GM23338 (cell line): ENCODE measurements around the gene RIMS1. TPM values are rescaled to one million over a fixed set of nuclear protein-coding genes. Genes with fewer than 3 reads are reported as not detected.

Experiments
- ATAC-seq: fragments of 200-7000 bp; cut with Tn5 transposase; 3 replicates; pipeline ENCODE4 v1.9.1; 2020
- DNase-seq: peaks from one replicate; pipeline ENCODE4 v3.0.0-alpha.2; 2015; ENCODE audit warnings: low spot score
- H2AFZ ChIP-seq: fragments of 200-600 bp; sonication (generic); 2 replicates; pipeline ENCODE4 v1.8.0; 2016; ENCODE audit warnings: antibody characterized with exemption, mild to moderate bottlenecking, moderate library complexity
- H3F3A ChIP-seq: fragments of 200-600 bp; sonication (generic); replicated peaks from 2 replicates; pipeline ENCODE4 v1.8.0; 2017; ENCODE audit warnings: antibody characterized with exemption, mixed run types, low read depth
- H3K27ac ChIP-seq: fragments of 200-600 bp; sonication (generic); 2 replicates; pipeline ENCODE4 v1.6.1; 2016; ENCODE audit warnings: low read depth
- H3K27me3 ChIP-seq: fragments of 200-600 bp; sonication (generic); 2 replicates; pipeline ENCODE4 v1.8.0; 2016; ENCODE audit warnings: mild to moderate bottlenecking, mixed run types, moderate library complexity; ENCODE audit not compliant: insufficient read depth
- H3K36me3 ChIP-seq: fragments of 200-600 bp; sonication (generic); 2 replicates; pipeline ENCODE4 v1.8.0; 2016; ENCODE audit warnings: mild to moderate bottlenecking; ENCODE audit not compliant: insufficient read depth
- H3K4me1 ChIP-seq: fragments of 200-600 bp; sonication (generic); 2 replicates; pipeline ENCODE4 v1.8.0; 2016; ENCODE audit warnings: mild to moderate bottlenecking, moderate library complexity; ENCODE audit not compliant: insufficient read depth
- H3K4me2 ChIP-seq: fragments of 200-600 bp; sonication (generic); 2 replicates; pipeline ENCODE4 v1.7.1; 2017; ENCODE audit warnings: mixed run types
- H3K4me3 ChIP-seq: fragments of 200-600 bp; sonication (generic); 2 replicates; pipeline ENCODE4 v1.6.1; 2016; ENCODE audit warnings: mixed run types
- H3K79me2 ChIP-seq: fragments of 200-600 bp; sonication (generic); replicated peaks from 2 replicates; pipeline ENCODE4 v1.8.0; 2017; ENCODE audit warnings: mild to moderate bottlenecking; ENCODE audit not compliant: insufficient read depth
- H3K9me2 ChIP-seq: fragments of 200-600 bp; sonication (generic); 2 replicates; pipeline ENCODE4 v1.8.0; 2017; ENCODE audit not compliant: insufficient read depth
- H4K20me1 ChIP-seq: fragments of 200-600 bp; sonication (generic); replicated peaks from 2 replicates; pipeline ENCODE4 v1.8.0; 2017; ENCODE audit warnings: mild to moderate bottlenecking; ENCODE audit not compliant: insufficient read depth
- H3K27ac Mint-ChIP-seq: 2 replicates; pipeline ENCODE4 v1.8.0; 2020; ENCODE audit warnings: inconsistent platforms, mild to moderate bottlenecking, moderate library complexity, mixed read lengths
- H3K27me3 Mint-ChIP-seq: 3 replicates; pipeline ENCODE4 v1.8.0; 2022; ENCODE audit warnings: low read depth, mild to moderate bottlenecking, moderate library complexity, mixed read lengths, inconsistent platforms; ENCODE audit not compliant: insufficient read depth, poor library complexity
- H3K36me3 Mint-ChIP-seq: 3 replicates; pipeline ENCODE4 v1.8.0; 2021; ENCODE audit warnings: low read depth, mild to moderate bottlenecking, inconsistent platforms, moderate library complexity, mixed read lengths
- H3K4me1 Mint-ChIP-seq: 3 replicates; pipeline ENCODE4 v1.8.0; 2020; ENCODE audit warnings: mild to moderate bottlenecking, inconsistent platforms, mixed read lengths
- H3K4me3 Mint-ChIP-seq: 3 replicates; pipeline ENCODE4 v1.8.0; 2021; ENCODE audit warnings: moderate library complexity, mild to moderate bottlenecking, inconsistent platforms, mixed read lengths
- H3K9me3 Mint-ChIP-seq: 3 replicates; pipeline ENCODE4 v1.8.0; 2020; ENCODE audit warnings: moderate library complexity, mild to moderate bottlenecking, inconsistent platforms, mixed read lengths
- CREB1 ChIP-seq: fragments of 250-450 bp; sonication (Bioruptor Pico); IDR thresholded peaks from 2 replicates; pipeline ENCODE4 v1.5.0; 2020; ENCODE audit warnings: low read depth, mild to moderate bottlenecking, moderate library complexity
- EZH2 ChIP-seq: fragments of 200-600 bp; sonication (generic); IDR thresholded peaks from one replicate; pipeline ENCODE4 v1.8.0; 2017; ENCODE audit warnings: antibody characterized with exemption, mild to moderate bottlenecking, low read depth; ENCODE audit not compliant: unreplicated experiment
- EZH2phosphoT487 ChIP-seq: fragments of 200-600 bp; sonication (generic); IDR thresholded peaks from one replicate; pipeline ENCODE4 v1.8.1; 2018; ENCODE audit warnings: antibody characterized with exemption; ENCODE audit not compliant: unreplicated experiment
- JUNB ChIP-seq: IDR thresholded peaks from one replicate; pipeline ENCODE4 v1.6.1; 2016; ENCODE audit warnings: antibody characterized with exemption; ENCODE audit not compliant: unreplicated experiment
- NANOG ChIP-seq: IDR thresholded peaks from 2 replicates; pipeline ENCODE4 v1.6.1; 2016; ENCODE audit warnings: antibody characterized with exemption, borderline replicate concordance
- POLR2AphosphoS5 ChIP-seq: IDR thresholded peaks from 2 replicates; pipeline ENCODE4 v1.6.1; 2016; ENCODE audit warnings: antibody characterized with exemption, low read depth
- STAT1 ChIP-seq: IDR thresholded peaks from one replicate; pipeline ENCODE4 v1.6.1; 2016; ENCODE audit warnings: antibody characterized with exemption; ENCODE audit not compliant: unreplicated experiment
- ZNF114 ChIP-seq: fragments of 250-450 bp; sonication (Bioruptor Pico); IDR thresholded peaks from 2 replicates; pipeline ENCODE4 v1.5.0; 2020; ENCODE audit warnings: mild to moderate bottlenecking, moderate library complexity
- ZNF331 ChIP-seq: fragments of 250-450 bp; sonication (Bioruptor Pico); IDR thresholded peaks from 2 replicates; pipeline ENCODE4 v1.5.0; 2020; ENCODE audit warnings: low read depth, mild to moderate bottlenecking, moderate library complexity
- polyA plus RNA-seq: library from polyadenylated mRNA; unstranded; fragments of >200 nt; fragmentation: Nextera tagmentation; extraction: Ambion mirVana; gene quantifications from 2 replicates; pipeline ENCODE4 v1.2.1, GENCODE V29; 2016
- total RNA-seq: library from RNA; depleted of rRNA; stranded (reverse); fragments of >200 nt; shearing (Covaris generic); gene quantifications from 2 replicates; pipeline ENCODE4 v1.2.3, GENCODE V29; 2014
- TF ChIP-seq, protein P1 (sequence below): IDR thresholded peaks from 2 replicates; pipeline ENCODE4 v1.6.1; 2016; ENCODE audit warnings: antibody characterized with exemption
- TF ChIP-seq, protein P2 (sequence below), 2 experiments: fragments of 200-600 bp in 1 of 2; sonication (generic) in 1 of 2; conservative IDR thresholded peaks; 2 replicates each; pipeline versions ENCODE4 v1.5.1 to v1.6.1; 2016 to 2017; ENCODE audit warnings: antibody characterized with exemption in 2 of 2, low read depth in 2 of 2, mild to moderate bottlenecking in 2 of 2, moderate library complexity in 1 of 2
- TF ChIP-seq, protein P3 (sequence below): IDR thresholded peaks from one replicate; pipeline ENCODE4 v1.6.1; 2018; ENCODE audit warnings: antibody characterized with exemption; ENCODE audit not compliant: unreplicated experiment

RIMS1 gene
- total and polyA plus RNA-seq, 2 experiments from 2014 or later, result 0.89 to 4.0 TPM

DNA sequence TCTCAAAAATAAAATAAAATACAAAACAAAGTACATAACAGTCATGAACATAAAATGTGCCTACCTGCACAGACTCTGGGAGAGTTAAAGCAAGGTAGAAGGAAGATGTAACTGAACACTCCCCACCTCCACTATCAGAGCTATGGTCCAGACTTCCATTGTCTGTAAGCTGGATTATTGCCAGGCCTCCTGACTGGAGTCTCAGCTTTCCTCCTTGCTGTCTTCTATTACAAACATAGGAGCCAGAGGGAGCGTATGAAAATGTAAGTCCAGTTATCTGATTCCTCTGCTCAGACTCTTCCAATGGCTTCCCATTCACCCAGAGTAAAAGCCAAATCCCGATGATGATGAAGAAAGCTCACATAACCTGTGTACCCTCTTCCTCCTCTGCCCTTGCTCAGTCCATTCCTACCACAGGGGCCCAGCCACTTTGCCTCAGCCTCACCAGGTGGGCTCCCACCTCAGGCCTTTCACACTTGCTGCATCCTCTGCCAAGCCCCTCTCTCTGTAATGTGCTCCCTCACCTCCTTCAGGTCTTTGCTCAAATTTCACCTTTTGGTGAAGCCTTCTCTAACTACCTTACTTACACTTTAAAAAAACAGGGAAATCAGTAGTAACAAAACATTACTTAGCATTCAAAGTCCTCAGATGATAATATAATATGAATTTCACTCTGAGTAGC is 194.1 kb downstream of the RIMS1 start:
- H3K79me2 ChIP-seq, result no peaks in the 10 kb centered on the region
- H3K9me2 ChIP-seq, result no peaks in the 10 kb centered on the region; the same call in 1 of the 2 replicates
- H2AFZ ChIP-seq, result no peak overlapping the region
- no peaks in the 10 kb centered on the region for H3K27me3 Mint-ChIP-seq
- no peak overlapping the region for H3K27ac ChIP-seq
- DNase-seq (peak; percentile 11), ATAC-seq (peak; percentile 61)
- no peaks in the 10 kb centered on the region for H3K27me3 ChIP-seq
- H4K20me1 ChIP-seq, result no peaks in the 10 kb centered on the region
- TF ChIP-seq EZH2phosphoT487, result no peak
- no peak for TF ChIP-seq STAT1
- TF ChIP-seq, protein P1, sequence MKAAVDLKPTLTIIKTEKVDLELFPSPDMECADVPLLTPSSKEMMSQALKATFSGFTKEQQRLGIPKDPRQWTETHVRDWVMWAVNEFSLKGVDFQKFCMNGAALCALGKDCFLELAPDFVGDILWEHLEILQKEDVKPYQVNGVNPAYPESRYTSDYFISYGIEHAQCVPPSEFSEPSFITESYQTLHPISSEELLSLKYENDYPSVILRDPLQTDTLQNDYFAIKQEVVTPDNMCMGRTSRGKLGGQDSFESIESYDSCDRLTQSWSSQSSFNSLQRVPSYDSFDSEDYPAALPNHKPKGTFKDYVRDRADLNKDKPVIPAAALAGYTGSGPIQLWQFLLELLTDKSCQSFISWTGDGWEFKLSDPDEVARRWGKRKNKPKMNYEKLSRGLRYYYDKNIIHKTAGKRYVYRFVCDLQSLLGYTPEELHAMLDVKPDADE, result no peak
- TF ChIP-seq, protein P2, sequence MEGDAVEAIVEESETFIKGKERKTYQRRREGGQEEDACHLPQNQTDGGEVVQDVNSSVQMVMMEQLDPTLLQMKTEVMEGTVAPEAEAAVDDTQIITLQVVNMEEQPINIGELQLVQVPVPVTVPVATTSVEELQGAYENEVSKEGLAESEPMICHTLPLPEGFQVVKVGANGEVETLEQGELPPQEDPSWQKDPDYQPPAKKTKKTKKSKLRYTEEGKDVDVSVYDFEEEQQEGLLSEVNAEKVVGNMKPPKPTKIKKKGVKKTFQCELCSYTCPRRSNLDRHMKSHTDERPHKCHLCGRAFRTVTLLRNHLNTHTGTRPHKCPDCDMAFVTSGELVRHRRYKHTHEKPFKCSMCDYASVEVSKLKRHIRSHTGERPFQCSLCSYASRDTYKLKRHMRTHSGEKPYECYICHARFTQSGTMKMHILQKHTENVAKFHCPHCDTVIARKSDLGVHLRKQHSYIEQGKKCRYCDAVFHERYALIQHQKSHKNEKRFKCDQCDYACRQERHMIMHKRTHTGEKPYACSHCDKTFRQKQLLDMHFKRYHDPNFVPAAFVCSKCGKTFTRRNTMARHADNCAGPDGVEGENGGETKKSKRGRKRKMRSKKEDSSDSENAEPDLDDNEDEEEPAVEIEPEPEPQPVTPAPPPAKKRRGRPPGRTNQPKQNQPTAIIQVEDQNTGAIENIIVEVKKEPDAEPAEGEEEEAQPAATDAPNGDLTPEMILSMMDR (conservative IDR thresholded peaks at IDR 0.05; ENCODE audit: low read depth in 2 of 2), result no peak
- no peak for TF ChIP-seq EZH2
- no peak for TF ChIP-seq JUNB
- no peak for TF ChIP-seq NANOG
- TF ChIP-seq ZNF331 (CRISPR knock-in tag), result no peak
- TF ChIP-seq CREB1 (CRISPR knock-in tag), result no peak
- no peak for TF ChIP-seq ZNF114 (CRISPR knock-in tag)
- TF ChIP-seq, protein P3, sequence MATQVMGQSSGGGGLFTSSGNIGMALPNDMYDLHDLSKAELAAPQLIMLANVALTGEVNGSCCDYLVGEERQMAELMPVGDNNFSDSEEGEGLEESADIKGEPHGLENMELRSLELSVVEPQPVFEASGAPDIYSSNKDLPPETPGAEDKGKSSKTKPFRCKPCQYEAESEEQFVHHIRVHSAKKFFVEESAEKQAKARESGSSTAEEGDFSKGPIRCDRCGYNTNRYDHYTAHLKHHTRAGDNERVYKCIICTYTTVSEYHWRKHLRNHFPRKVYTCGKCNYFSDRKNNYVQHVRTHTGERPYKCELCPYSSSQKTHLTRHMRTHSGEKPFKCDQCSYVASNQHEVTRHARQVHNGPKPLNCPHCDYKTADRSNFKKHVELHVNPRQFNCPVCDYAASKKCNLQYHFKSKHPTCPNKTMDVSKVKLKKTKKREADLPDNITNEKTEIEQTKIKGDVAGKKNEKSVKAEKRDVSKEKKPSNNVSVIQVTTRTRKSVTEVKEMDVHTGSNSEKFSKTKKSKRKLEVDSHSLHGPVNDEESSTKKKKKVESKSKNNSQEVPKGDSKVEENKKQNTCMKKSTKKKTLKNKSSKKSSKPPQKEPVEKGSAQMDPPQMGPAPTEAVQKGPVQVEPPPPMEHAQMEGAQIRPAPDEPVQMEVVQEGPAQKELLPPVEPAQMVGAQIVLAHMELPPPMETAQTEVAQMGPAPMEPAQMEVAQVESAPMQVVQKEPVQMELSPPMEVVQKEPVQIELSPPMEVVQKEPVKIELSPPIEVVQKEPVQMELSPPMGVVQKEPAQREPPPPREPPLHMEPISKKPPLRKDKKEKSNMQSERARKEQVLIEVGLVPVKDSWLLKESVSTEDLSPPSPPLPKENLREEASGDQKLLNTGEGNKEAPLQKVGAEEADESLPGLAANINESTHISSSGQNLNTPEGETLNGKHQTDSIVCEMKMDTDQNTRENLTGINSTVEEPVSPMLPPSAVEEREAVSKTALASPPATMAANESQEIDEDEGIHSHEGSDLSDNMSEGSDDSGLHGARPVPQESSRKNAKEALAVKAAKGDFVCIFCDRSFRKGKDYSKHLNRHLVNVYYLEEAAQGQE, result no peak
- no peak for TF ChIP-seq POLR2AphosphoS5
- no peak overlapping the region for H3K4me2 ChIP-seq
- H3K4me1 ChIP-seq, result peaks cover 13% of the 10 kb centered on the region
- H3K9me3 Mint-ChIP-seq, result no peaks in the 10 kb centered on the region; the same call in 2 of the 3 replicates
- H3K4me3 ChIP-seq, result no peak overlapping the region
- H3F3A ChIP-seq, result no peaks in the 10 kb centered on the region
- H3K27ac Mint-ChIP-seq, result no peak overlapping the region
- no peaks in the 10 kb centered on the region for H3K36me3 ChIP-seq
- H3K4me3 Mint-ChIP-seq, result no peak overlapping the region
- peaks cover 21% of the 10 kb centered on the region for H3K4me1 Mint-ChIP-seq
- no peaks in the 10 kb centered on the region for H3K36me3 Mint-ChIP-seq
